DND-41 (cell line): Measurements from ENCODE around the gene ETF1.

Experiments
- CTCF ChIP-seq: IDR thresholded peaks from 2 replicates; pipeline ENCODE4 v1.5.1; 2012; ENCODE audit warnings: borderline replicate concordance, low read length, moderate library complexity, mild to moderate bottlenecking; ENCODE audit not compliant: poor library complexity, severe bottlenecking; ENCODE audit errors: extremely low read depth
- EZH2 ChIP-seq: IDR thresholded peaks from 3 replicates; pipeline ENCODE4 v1.6.1; 2012; ENCODE audit warnings: borderline replicate concordance, low read depth, mild to moderate bottlenecking, moderate library complexity, low read length, inconsistent platforms; ENCODE audit not compliant: severe bottlenecking

GRCh38 chr5:138564242-138564641 is 21.2 kb upstream of the ETF1 start:
- TF ChIP-seq CTCF, result no peak
- TF ChIP-seq EZH2, result no peak
